Spleen (tissue), 11 donors: ENCODE measurements around the gene ALAD. TPM values are rescaled to one million over a fixed set of nuclear protein-coding genes. Genes with fewer than 3 reads are reported as not detected.
"Not testable (repeated sequence)": the region's sequence is repeated elsewhere in the genome, so short reads cannot be mapped to it uniquely, and the experiment has no call there.

Source experiments
- DNase-seq: peaks from one replicate; pipeline ENCODE4 v3.0.0-alpha.2; 2020
- H3K27ac ChIP-seq, 8 donors: fragments of 200-600 bp; sonication (generic) in 7 of 8; 1 replicate in 4 of 8; 2 replicates in 4 of 8; pipeline versions ENCODE4 v1.5.0 to v1.8.0; 2016 to 2021; ENCODE audit warnings: inconsistent platforms in 4 of 8, mild to moderate bottlenecking in 4 of 8, moderate library complexity in 1 of 8
- H3K27me3 ChIP-seq, 7 donors: fragments of 200-600 bp; sonication (generic) in 6 of 7; replicated peaks in 1 of 7; 1 replicate in 4 of 7; 2 replicates in 3 of 7; pipeline versions ENCODE4 v1.5.0 to v1.8.0; 2016 to 2021; ENCODE audit warnings: inconsistent platforms in 3 of 7, mild to moderate bottlenecking in 1 of 7
- H3K36me3 ChIP-seq, 6 donors: fragments of 200-600 bp; sonication (generic) in 5 of 6; 1 replicate in 4 of 6; 2 replicates in 2 of 6; pipeline versions ENCODE4 v1.5.0 to v1.8.0; 2016 to 2021; ENCODE audit warnings: inconsistent platforms in 2 of 6
- H3K4me1 ChIP-seq, 6 donors: fragments of 200-600 bp; sonication (generic) in 5 of 6; 1 replicate in 3 of 6; 2 replicates in 3 of 6; pipeline versions ENCODE4 v1.5.0 to v1.8.0; 2016 to 2021; ENCODE audit warnings: inconsistent platforms in 3 of 6
- H3K4me3 ChIP-seq, 8 donors: fragments of 200-600 bp; sonication (generic) in 7 of 8; 1 replicate in 4 of 8; 2 replicates in 4 of 8; pipeline versions ENCODE4 v1.5.0 to v1.8.0; 2016 to 2021; ENCODE audit warnings: inconsistent platforms in 4 of 8, mild to moderate bottlenecking in 4 of 8, moderate library complexity in 2 of 8
- H3K9me3 ChIP-seq, 8 donors: fragments of 200-600 bp; sonication (generic) in 7 of 8; 1 replicate in 4 of 8; 2 replicates in 4 of 8; pipeline versions ENCODE4 v1.5.0 to v1.8.0; 2016 to 2021; ENCODE audit warnings: inconsistent platforms in 4 of 8
- CTCF ChIP-seq, 11 experiments: fragments of 200-600 bp in 7 of 11; fragments of 450-650 bp in 4 of 11; sonication (generic) in 4 of 11; IDR thresholded peaks in 8 of 11; conservative IDR thresholded peaks in 3 of 11; 1 replicate in 7 of 11; 2 replicates in 4 of 11; pipeline versions ENCODE4 v1.4.0 to v1.8.0; 2016 to 2021; ENCODE audit warnings: antibody characterized with exemption in 11 of 11, inconsistent platforms in 4 of 11, mild to moderate bottlenecking in 1 of 11
- POLR2A ChIP-seq, 3 donors: fragments of 450-650 bp; IDR thresholded peaks; one replicate each; pipeline ENCODE4 v1.5.1; 2017; ENCODE audit warnings: antibody characterized with exemption in 3 of 3, mild to moderate bottlenecking in 1 of 3
- POLR2AphosphoS5 ChIP-seq, 3 donors: sonication (generic); formaldehyde crosslinking; IDR thresholded peaks; one replicate each; pipeline ENCODE4 v1.5.1; 2017; ENCODE audit warnings: antibody characterized with exemption in 3 of 3
- WGBS, 5 donors: extraction: QIAGEN DNeasy Blood & Tissue Kit in 3 of 5; methylation state at CpG; one replicate each; pipeline versions ENCODE4 v1.1.5 to v1.1.7; 2013 to 2018; 5-methylcytosine and 5-hydroxymethylcytosine counted together
- intact Hi-C: fragments of 100-400 bp; cut with DNase I; formaldehyde crosslinking; loops from one replicate; pipeline ENCODE4 v1.15.0; 2023; ENCODE audit warnings: low total_unique reads
- polyA plus RNA-seq, 3 donors: library from polyadenylated mRNA; stranded (reverse); fragments of 200-250 nt; gene quantifications; one replicate each; pipeline ENCODE4 v1.2.1, GENCODE V29; 2013
- total RNA-seq, 7 donors: library from RNA; depleted of rRNA in 3 of 7; stranded (reverse); fragments of >200 nt in 3 of 7; fragmentation: NEBNext Ultra II Directional in 4 of 7; extraction: Animal tissue kit (Norgen Biotek cat#: 25700) in 4 of 7; gene quantifications; one replicate each; pipeline versions ENCODE4 v1.1.0 to v1.2.1, GENCODE V29; 2016 to 2021
- donor health status: healthy with polysubstance abuse.
- donor health status: DM: no; HTN: no; CAD: no; lungs with moderate emphysema.
- donor health status: DM: no; HTN: no; CAD: no.
- donor health status: Bipolar disorder and iron deficiency.
- donor health status: healthy.
- donor health status: DM: no; HTN: no; CAD: no.
- donor health status: DM: yes; HTN: yes; CAD: no.

Gene ALAD
- total and polyA plus RNA-seq, 10 donors, result 14.4 to 31.1 (median 25.5) TPM

DNA sequence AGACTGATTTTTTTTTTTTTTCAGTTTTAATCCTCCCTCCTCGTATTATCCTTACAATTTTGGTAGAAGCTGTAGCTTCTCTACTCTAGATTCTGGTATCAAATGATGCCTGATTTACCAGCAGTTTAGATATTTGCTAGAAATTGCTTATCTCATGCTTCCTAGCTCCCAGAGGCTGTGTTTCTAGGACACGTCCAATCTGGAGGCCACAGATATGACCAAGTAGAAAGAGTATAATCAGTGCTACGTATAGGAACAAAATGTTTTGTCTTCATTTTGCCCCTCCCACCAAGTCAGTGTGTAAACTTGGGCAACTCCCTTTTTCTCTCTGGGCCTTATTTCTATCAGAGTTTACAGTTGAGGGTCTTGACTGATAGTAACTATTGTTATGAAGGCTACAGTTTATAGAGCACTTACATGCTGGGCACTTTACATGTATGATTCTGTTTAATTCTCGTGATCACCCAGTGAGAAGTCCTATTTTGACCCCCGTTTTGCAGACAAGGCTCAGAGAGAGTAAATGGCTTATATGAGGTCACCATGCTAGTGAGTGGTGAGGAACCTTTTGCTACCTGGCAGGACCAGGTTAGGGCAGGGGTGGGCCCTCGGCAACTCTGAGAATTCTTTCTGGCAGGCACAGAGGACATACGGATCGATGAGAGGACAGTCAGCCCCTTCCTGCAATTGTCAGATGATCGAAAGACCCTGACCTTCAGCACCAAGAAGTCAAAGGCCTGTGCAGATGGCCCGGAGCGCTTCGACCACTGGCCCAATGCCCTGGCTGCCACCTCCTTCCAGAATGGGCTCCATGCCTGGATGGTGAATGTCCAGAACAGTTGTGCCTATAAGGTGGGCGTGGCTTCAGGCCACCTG, 31.9 kb downstream of the ALAD start:
- no peak for DNase-seq
- H3K9me3 ChIP-seq, result no peaks in the 10 kb centered on the region
- WGBS, 5 donors, result 74 to 83% (median 79%) methylated on average over 13 of the region's 13 CpGs
- H3K4me3 ChIP-seq, result no peak overlapping the region
- intact Hi-C loops, result no loop called here
- H3K36me3 ChIP-seq, result peaks cover 0 to 22% (median 15%) of the 10 kb centered on the region in 6 donors
- H3K4me1 ChIP-seq, result peaks cover 0 to 5% (median 0%) of the 10 kb centered on the region in 6 donors
- H3K27ac ChIP-seq, result no peak overlapping the region
- TF ChIP-seq CTCF (IDR thresholded peaks at IDR 0.05 in 8 of 11, conservative IDR thresholded peaks at IDR 0.05 in 3 of 11) (no peak), POLR2A (IDR thresholded peaks at IDR 0.05) (no peak), POLR2AphosphoS5 (IDR thresholded peaks at IDR 0.05) (no peak)
- H3K27me3 ChIP-seq, result no peaks in the 10 kb centered on the region

GRCh38 chr9:113368348-113368981, 32.6 kb downstream of the ALAD start:
- TF ChIP-seq POLR2A (IDR thresholded peaks at IDR 0.05) (no peak), POLR2AphosphoS5 (IDR thresholded peaks at IDR 0.05) (no peak), CTCF (IDR thresholded peaks at IDR 0.05 in 8 of 11, conservative IDR thresholded peaks at IDR 0.05 in 3 of 11) (no peak)
- Histone ChIP-seq H3K9me3 (no peaks in the 10 kb centered on the region), H3K4me3 (no peak overlapping the region), H3K4me1 (peaks cover 0 to 5% (median 0%) of the 10 kb centered on the region in 6 donors), H3K27me3 (no peaks in the 10 kb centered on the region), H3K36me3 (peaks cover 0 to 14% (median 8%) of the 10 kb centered on the region in 6 donors), H3K27ac (no peak overlapping the region)
- WGBS, 5 donors, result 82 to 92% (median 91%) methylated on average over 5 of the region's 5 CpGs
- DNase-seq, result no peak
- intact Hi-C loops, result no loop called here

DNA sequence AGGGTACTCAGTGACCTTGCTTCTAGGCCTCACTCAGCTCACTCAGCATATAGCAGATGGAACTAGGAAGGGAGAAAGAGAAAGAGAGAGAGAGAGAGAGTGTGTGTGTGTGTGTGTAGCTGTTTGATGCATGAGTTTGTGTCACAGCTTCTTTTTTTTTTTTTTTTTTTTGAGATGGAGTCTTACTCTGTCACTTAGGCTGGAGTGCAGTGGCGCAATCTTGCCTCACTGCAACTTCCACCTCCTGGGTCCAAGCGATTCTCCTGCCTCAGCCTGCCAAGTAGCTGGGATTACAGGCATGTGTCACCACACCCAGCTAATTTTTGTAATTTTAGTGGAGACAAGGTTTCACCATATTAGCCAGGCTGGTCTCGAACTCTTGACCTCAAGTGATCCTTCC, 35.4 kb downstream of the ALAD start:
- not testable (repeated sequence) for DNase-seq

DNA sequence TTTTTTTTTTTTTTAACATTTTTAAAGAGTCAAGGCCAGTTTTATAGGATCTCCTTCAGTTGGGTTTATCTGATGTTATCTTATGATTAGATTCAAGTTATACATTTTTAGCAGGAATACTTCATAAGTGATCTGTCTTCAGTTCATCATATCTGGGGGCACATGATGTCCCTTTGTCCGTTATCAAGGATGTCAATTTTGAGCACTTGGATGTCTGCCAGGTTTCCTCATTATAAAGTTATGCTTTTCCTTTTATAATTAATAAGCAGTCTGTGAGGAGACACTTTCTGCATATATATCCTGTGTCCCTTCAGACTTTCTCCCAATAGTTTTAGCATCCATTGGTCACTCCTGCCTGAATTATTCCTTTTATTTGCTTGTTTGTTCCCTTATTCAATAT, 36.1 kb downstream of the ALAD start:
- no peaks in the 10 kb centered on the region for H3K27me3 ChIP-seq
- H3K27ac ChIP-seq, result peak overlapping the region in 1 of 8 donors; percentile 36
- no peak overlapping the region for H3K4me3 ChIP-seq
- H3K36me3 ChIP-seq, result no peaks in the 10 kb centered on the region
- TF ChIP-seq POLR2AphosphoS5 (IDR thresholded peaks at IDR 0.05) (no peak), CTCF (IDR thresholded peaks at IDR 0.05 in 8 of 11, conservative IDR thresholded peaks at IDR 0.05 in 3 of 11) (no peak), POLR2A (IDR thresholded peaks at IDR 0.05) (no peak)
- intact Hi-C loops, result no loop called here
- WGBS, 5 donors, result 19 to 77% (median 55%) methylated on average over 1 of the region's 1 CpG
- DNase-seq, result no peak
- peaks cover 0 to 5% (median 0%) of the 10 kb centered on the region in 6 donors for H3K4me1 ChIP-seq
- H3K9me3 ChIP-seq, result no peaks in the 10 kb centered on the region

More for the DNA sequence above, 35.4 kb downstream of the ALAD start:
- H3K27me3 ChIP-seq, H3K4me1 ChIP-seq, H3K36me3 ChIP-seq, H3K9me3 ChIP-seq, intact Hi-C loops, H3K4me3 ChIP-seq: not testable (repeated sequence)
- H3K27ac ChIP-seq, result peak overlapping the region in 1 of 8 donors; percentile 36
- WGBS, 5 donors, result 44 to 92% (median 79%) methylated on average over 3 of the region's 3 CpGs
